Activated T-cell treated with anti-CD3 and anti-CD28 coated beads for 1 hour (primary cell): ENCODE data around the gene CMTM2.

ENCODE experiments used
- DNase-seq: peaks from one replicate; pipeline ENCODE4 v3.0.0-alpha.2; 2020; ENCODE audit warnings: low read depth

Gene CMTM2

DNA sequence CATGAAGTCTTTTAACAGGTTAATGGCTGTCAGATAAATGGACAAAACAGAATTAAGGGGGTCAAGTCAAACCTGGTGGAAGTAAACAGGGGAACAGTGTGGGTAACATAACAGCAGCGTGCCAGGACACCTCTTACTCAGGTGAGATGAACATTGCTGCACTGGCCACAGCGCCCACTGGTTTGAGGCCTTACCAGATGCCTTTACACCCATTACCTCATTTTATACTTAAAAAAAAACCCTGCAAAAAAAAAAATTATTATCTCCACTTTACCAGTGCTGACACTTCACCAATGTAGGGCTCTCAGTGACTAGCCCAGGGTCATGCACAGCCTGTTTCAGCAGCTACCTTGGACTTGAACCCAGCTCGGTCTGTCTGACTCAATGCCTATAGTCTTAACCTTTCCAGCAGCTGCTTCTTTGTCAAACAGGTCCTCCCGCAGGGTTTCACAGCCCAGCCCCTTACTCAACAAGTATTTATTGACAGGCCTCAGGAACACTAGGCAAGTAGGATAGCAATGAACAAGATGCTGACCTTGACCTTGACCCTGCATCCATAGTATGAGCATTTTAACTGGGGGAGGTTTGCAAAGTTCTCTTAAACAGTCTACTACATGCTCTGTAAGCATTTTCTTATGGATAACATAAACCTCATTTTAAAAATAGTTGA lies 55.4 kb downstream of the CMTM2 start:
- DNase-seq: no peak

DNA sequence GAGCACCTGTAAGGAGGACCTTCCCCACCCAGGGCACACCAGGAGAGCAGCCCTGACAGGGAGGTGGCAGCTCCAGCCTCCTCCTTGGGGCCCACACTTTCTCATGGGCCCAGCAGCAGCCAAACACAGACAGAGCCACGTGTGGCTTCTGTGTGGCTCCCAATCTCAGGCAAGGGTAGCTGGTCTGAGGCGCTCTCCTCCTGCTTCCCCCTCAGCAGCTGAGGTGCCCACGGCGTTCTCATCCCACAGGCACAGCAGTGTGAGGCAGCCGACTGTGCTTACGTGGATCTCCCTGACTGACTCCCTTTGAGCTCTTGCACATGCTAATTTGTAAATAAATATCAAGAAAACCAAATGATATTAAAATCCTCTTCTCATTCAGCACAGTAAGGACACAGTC lies 56.1 kb downstream of the CMTM2 start:
- no peak for DNase-seq

DNA sequence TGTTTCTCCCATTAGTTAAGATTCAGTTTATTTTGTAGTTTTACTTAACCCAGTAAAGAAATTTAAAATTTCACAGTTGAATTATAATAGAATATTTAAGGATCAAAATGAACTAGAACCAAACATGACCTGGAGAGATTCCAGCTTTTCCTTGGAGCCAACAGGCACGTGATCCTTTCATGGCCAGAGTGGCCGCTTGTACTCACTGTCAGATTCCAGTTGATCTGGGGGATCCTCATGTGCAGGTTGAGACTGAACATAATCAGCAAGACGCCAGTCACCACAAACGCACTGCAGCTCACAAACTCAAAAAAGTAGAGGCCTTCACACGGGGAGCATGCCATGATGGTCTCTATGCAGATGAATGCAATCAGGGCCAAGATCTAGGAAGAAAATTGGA lies 56.9 kb downstream of the CMTM2 start:
- no peak for DNase-seq

DNA sequence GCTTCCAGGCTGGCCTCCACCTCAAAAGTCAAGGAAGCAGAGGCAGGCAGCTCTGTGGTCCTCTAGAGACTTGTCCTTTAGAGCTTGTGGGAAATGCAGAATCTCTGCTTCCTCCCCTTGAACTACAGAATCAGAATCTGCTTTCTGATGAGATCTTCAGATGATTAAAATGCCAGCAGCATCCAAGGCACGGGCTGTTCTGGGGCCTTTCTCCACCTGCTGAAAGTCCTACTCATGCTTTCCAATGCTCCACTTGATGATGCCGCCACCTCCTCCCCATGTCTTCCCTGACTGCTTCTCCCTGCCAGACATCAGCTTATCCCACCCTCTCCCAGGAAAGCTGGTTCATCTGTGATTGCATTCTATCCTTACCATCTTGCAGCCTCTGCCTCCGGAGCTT lies 58.5 kb downstream of the CMTM2 start:
- DNase-seq: no peak
